Activated CD4-positive, CD25-positive, alpha-beta regulatory T cell treated with anti-CD3 and anti-CD28 coated beads, Interleukin-2, amount 50 U/mL, for 16 hours (primary cell): Measurements from ENCODE around the gene FKBP1C.

Experiments used
- DNase-seq: peaks from one replicate; pipeline ENCODE4 v3.0.0-alpha.2; 2020; ENCODE audit warnings: low read depth, low spot score

Gene FKBP1C

GRCh38 chr6:63261820-63262219, 50.6 kb downstream of the FKBP1C start:
- DNase-seq = no peak
